ENCODE results near the gene DNAJC4. TPM values are rescaled to one million over a fixed set of nuclear protein-coding genes. Genes with fewer than 3 reads are reported as not detected.

Gene DNAJC4
- total RNA-seq, 4 donors from 2014 or later, result 10.9 to 48.6 (median 21.9) TPM

- 0 to 2% methylated on average over 17 to 24 of the region's 52 CpGs for WGBS, 2 donors
- peak overlapping the region; percentile 17 to 55 (median 53) for H3K4me3 ChIP-seq (replicated peaks in 1 of 3)
- DNase-seq, result peak; percentile 91 to 93
- no peaks in the 10 kb centered on the region for H3K27me3 ChIP-seq
- no peaks in the 10 kb centered on the region for H3K36me3 ChIP-seq
- intact Hi-C loops (cut with DNase I), result no loop called here
- TF ChIP-seq POLR2A (IDR thresholded peaks at IDR 0.05), result peak; percentile 96 to 100
- peak in 4 of 6 experiments; percentile 41 to 68 (median 54) for TF ChIP-seq CTCF (IDR thresholded peaks at IDR 0.05)
- H3K9me3 ChIP-seq, result no peaks in the 10 kb centered on the region
- peak overlapping the region; percentile 60 to 99 (median 98) for H3K27ac ChIP-seq
- peaks cover 40 to 61% of the 10 kb centered on the region in 2 donors for H3K4me1 ChIP-seq
Measured at GRCh38 chr11:64185175-64185692, 45.1 kb upstream of the DNAJC4 start.

- DNase-seq, result peak; percentile 99
- H3K9me3 ChIP-seq, result no peaks in the 10 kb centered on the region
- 1% methylated on average over 25 to 32 of the region's 74 CpGs for WGBS, 2 donors
- peak within 1 kb of the TSS; percentile 17 to 55 (median 53) for H3K4me3 ChIP-seq (replicated peaks in 1 of 3)
- no peaks in the 10 kb centered on the region for H3K27me3 ChIP-seq
- intact Hi-C loops (cut with DNase I), result no loop called here
- peaks cover 40 to 59% of the 10 kb centered on the region in 2 donors for H3K4me1 ChIP-seq
- no peak for TF ChIP-seq POLR2A (IDR thresholded peaks at IDR 0.05)
- TF ChIP-seq CTCF (IDR thresholded peaks at IDR 0.05), result peak in 1 of 6 experiments; percentile 28
- H3K36me3 ChIP-seq, result no peaks in the 10 kb centered on the region
- peak within 1 kb of the TSS; percentile 60 to 99 (median 98) for H3K27ac ChIP-seq
Measured at GRCh38 chr11:64185693-64186491, 44.5 kb upstream of the DNAJC4 start, which contains the start of gene STIP1. Gene STIP1, plus strand, starts transcription at chr11:64186171. Its CDS starts 91 bp downstream, at chr11:64186262.

DNA sequence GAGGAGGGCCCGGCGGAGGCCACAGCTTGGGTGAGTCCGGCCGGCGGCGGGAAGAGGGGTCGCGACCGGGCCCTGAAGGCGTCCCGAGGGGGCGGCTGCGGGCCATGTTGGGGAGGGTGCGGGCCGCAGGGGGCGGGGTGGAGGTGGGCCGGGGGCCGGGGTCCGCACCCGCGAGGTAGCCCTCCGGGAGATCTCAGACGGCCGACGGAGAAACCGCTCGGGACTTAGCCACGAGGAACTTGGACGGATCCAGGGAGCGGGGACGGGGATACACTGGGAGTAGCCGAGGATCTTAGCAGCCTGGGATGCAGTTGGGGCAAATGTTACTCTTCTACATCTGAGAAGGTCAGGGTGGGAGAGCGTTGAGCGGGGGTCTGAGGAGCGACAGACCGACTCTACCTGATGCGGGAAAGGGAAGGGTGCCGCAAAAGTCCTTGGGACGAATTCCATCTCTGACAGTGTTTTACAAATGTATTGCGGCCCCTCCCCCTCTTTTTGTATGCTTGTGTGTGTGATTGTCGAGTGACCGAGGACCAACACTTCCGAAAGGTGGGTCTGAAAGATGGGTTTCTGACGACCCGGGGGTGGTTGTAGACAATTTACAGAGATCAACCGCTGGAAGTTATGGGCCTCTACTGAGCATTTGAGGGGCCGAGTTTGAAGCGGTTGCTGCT is 43.7 kb upstream of the DNAJC4 start:
- DNase-seq, result peak in 1 of 2 donors; percentile 27
- TF ChIP-seq POLR2A (IDR thresholded peaks at IDR 0.05) (no peak), CTCF (IDR thresholded peaks at IDR 0.05) (no peak)
- intact Hi-C loops (cut with DNase I), result no loop called here
- no peak overlapping the region for H3K4me3 ChIP-seq (replicated peaks in 1 of 3)
- peaks cover 34 to 51% of the 10 kb centered on the region in 2 donors for H3K4me1 ChIP-seq
- H3K27ac ChIP-seq, result peak overlapping the region in 2 of 3 donors; percentile 26 to 92
- no peaks in the 10 kb centered on the region for H3K27me3 ChIP-seq
- no peaks in the 10 kb centered on the region for H3K36me3 ChIP-seq
- no peaks in the 10 kb centered on the region for H3K9me3 ChIP-seq
- 2% methylated on average over 35 of the region's 48 CpGs for WGBS, 2 donors

GRCh38 chr11:64192434-64192833 is 37.9 kb upstream of the DNAJC4 start:
- TF ChIP-seq POLR2A (IDR thresholded peaks at IDR 0.05) (no peak), CTCF (IDR thresholded peaks at IDR 0.05) (no peak)
- H3K9me3 ChIP-seq, result no peaks in the 10 kb centered on the region
- H3K27me3 ChIP-seq, result no peaks in the 10 kb centered on the region
- no peak overlapping the region for H3K27ac ChIP-seq
- H3K4me3 ChIP-seq (replicated peaks in 1 of 3), result no peak overlapping the region
- DNase-seq, result no peak
- WGBS, 2 donors, result 88 to 94% methylated on average over 5 of the region's 5 CpGs
- peaks cover 48% of the 10 kb centered on the region in 2 donors for H3K36me3 ChIP-seq
- H3K4me1 ChIP-seq, result peaks cover 5 to 18% of the 10 kb centered on the region in 2 donors
- intact Hi-C loops (cut with DNase I), result no loop called here

Measured in thyroid gland (tissue), 4 donors.